HG03378 (cell line): ENCODE measurements around the gene NRG2.

Experiments used
- ATAC-seq: cut with Tn5 transposase; IDR thresholded peaks from one replicate; pipeline ENCODE4 v1.9.1; 2021; ENCODE audit warnings: mild to moderate bottlenecking, moderate library complexity; ENCODE audit not compliant: unreplicated experiment

The NRG2 gene

GRCh38 chr5:139910901-139911300 lies 132.2 kb downstream of the NRG2 start:
- ATAC-seq: no peak

DNA sequence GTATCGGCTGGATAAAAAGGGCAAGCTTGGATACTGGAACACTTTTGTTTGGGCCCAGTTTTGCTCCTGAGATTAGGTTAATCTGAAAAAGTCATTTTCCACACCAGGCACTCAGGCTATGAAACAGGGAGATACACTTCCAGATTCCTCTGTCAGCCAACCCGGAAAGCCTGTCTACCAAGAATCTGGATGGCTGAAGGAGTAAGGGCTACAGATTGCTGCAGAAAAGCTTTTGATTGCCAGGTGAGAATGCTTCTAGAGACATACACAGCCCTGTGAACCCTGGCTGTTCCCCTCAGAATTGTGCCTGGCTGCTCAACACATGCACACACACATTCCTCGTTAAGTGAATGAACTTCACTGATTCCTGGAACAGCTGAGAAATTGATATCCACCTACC lies 133.1 kb downstream of the NRG2 start:
- no peak for ATAC-seq

- ATAC-seq: no peak
Observed at GRCh38 chr5:139908749-139909148, 134.3 kb downstream of the NRG2 start.

DNA sequence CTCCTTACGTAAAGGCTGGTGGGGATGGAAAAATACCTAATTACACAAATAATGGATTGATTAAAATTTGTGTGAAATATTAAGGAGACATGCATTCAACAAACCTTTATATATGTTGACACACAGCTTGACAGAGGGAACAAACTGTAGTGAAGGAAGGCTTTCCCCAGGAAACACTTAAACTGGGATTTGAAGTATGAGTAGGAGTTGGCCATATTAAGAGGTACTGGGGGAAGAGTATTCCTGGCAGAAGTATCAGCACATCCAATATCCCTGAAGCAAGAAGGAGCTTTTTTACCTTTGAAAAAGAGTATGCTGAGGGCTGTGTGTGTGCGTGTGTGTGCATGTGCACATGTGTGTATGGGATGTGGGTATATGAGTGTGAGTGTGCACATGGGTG lies 136.4 kb downstream of the NRG2 start:
- no peak for ATAC-seq

DNA sequence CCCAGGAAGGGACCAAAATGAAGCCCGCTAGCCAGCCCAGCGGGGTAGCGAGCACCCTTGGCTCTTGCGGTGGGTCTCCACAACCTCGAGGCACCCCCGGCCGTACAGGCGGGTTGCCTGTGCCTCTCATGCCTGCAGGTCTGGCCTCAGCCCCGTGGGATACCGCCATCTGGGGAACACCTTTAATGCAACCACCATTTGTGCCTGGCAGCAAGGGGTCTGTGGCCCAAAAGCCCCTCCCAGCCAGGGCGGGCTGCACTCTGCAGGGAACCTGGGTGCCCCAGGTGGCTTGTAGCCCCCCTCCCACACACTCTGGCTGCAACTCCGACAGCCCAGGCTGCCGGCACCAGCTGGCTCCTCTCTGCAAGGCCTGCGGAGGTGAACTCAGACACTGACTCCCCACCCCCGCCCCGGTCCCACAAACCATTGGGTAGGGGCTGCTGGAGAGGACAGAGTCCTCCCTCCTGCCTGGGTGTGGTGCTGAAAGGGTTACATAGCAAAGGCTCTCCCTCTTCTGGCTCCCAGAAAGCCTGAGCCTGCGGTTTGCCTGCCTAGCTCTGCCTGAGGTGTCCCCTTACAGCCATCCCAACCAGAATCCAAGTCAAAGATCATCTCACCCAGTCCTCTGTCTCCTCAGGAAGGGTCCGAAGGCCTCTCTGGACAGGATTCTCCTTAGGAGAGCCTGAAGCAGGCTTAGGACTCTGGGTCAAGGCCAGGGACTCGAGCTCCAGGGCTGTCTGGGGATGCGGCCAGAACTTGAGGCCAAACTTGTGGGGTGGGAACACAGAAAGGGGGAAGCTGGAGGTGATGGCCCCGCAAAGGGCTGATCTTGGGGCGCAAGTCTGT lies 138.1 kb downstream of the NRG2 start:
- ATAC-seq: no peak

DNA sequence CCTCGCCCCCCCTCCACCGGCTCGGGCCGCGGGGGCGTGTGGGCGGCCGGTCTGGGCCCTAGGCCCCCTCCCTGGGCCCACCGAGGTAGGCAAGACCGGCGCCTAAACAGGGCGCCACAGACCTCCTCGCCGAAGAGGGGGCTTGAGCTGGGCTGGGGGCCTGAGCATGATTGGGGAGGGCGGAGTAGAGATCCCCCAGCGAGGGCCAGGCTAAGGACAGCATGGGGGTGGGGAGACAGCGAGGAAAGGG lies 138.6 kb downstream of the NRG2 start:
- no peak for ATAC-seq

GRCh38 chr5:139903795-139904565 lies 139.1 kb downstream of the NRG2 start:
- no peak for ATAC-seq

DNA sequence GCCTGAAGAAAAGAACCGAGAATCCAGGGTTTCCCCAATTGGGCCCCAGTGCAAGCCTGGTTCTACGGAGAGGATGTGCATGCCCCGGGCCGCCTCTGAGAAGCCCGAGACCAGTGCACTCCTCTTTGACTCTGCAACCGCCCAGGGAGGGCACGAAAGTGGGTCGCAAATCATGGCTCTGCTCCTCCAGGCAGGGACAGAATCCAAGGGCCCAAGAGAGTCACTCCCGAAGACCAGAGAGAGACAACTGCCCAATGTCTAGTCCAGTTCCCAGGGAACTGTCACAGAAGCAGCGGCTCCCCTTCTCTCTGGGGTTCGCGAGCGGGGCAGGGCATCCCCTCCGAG lies 139.7 kb downstream of the NRG2 start:
- ATAC-seq: no peak

DNA sequence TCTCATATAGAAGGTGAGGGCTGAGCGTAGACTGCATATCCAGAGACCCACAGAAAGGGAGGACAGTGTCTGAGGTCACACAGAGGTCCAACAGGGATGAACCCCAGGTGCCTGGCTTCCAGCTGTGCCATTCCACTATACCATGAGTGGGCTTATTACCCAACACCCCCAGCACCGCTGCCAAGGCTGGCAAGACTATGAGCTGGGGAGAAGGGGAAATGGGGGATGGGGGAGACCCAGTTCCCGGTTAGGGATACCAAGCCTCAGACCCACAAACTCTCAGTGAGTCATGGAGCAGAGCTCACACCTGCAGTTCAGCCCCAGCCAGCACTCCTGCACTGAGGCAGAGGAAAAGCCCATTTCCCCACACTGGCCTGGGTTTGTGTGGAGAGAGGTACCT lies 141.1 kb downstream of the NRG2 start:
- no peak for ATAC-seq

DNA sequence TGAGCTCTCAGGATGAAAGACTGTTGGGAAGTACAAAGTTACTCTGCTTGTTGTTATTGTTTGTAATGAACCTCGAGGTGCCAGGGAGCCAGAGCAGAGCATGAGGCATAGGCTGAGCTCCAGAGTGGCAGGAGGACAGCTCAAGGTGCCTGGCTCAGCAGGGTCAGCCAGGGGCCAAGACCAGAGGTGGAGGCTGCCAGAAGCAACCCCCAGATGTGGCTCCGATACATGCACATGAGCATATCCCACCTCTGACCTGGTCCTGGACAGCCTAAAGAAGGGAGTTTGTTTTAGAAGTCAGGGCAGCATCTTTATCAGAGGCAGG lies 141.9 kb downstream of the NRG2 start:
- no peak for ATAC-seq

DNA sequence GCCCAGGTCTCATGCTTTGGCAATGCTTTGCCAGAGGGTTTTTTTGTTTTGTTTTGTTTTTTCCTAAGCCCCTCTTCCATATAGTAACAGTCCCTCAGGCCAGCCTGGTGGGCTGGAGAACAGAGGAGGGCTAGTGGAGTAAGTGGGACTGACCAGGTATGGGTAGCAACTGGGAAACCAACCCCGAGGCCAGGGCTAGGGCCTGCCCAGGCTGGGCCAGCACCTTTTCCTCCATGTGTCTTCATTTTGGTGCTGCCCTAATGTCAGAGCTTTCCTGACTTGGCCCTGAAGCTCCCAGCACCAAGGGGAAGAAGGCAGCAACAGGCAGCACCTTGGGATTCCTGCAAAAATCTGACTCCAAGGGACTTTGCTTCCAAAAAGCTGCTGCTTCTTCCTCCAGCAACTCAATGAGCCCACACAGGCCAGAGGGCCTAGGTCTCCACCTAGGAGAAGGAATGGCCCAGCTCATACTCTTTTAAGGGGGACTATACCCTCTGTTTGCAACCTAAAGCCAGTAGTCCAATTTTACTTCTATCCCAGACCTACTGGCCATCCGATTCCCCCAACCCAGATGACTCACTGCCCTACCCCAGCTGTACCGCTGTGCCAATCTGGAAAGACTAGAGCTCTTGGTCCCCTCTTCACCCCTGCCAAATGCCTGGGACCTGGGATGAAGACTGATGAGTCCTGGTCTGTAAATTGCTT lies 142.4 kb downstream of the NRG2 start:
- ATAC-seq: no peak

GRCh38 chr5:139898981-139899380 lies 144.1 kb downstream of the NRG2 start:
- no peak for ATAC-seq

- no peak for ATAC-seq
Observed at GRCh38 chr5:139897982-139898381, 145.1 kb downstream of the NRG2 start.

DNA sequence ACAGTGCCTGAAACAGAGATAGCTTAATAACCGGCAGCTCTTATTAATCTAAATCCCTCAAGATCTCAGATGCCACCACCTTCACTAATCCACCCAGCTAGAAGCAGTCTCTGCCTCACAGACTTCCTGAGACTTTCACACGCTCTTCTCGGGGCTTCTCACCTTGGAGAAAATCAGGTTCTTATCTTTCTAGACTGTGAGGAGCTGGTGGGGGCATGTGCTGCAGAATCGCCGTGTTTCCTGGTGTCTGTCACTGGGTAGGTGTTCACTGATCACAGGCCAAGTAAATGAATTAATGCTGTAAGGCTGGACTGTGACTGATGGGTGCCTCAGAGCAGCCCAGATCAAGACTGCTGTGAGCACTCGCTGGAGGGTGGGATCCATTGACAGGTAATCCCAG lies 145.8 kb downstream of the NRG2 start:
- ATAC-seq: no peak

DNA sequence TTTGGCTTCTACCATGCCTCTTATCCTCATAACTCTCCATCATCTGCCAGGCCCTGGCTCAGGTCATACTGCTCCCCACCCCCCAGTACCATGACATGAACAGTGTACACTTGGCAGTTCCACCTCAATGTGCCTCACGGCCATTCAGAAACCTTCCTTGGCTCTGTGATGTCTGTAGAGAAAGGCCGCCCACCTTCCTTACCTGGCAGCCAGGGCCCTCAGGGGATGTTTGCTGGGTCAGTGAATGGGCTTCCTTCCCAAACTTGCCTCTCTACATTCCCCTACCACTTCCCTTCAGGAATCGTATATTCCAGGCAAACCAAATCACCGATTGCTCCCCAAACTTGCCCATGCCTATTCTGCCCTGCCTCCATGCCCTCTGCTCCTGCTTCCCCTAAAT lies 146.4 kb downstream of the NRG2 start:
- no peak for ATAC-seq

DNA sequence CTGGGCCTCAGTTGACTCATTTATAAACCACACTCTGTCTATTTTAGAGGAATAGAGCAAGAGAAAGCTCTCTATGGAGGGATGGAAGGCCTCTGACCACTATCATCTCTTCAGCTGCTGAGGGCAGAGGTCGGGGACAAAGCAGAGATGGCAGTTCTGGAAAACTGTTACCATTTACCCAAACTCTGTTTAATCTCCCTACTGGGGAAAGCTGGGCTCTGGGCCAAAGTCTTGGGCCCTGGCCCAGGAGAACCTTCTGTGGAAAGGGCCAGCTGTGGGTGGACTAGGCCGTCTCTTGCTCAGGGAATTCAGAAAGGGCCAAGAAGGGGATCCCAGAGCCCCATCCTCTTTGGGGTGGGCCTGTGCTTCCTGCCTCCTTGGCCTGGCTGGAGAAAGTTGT lies 147.5 kb downstream of the NRG2 start:
- ATAC-seq: no peak

DNA sequence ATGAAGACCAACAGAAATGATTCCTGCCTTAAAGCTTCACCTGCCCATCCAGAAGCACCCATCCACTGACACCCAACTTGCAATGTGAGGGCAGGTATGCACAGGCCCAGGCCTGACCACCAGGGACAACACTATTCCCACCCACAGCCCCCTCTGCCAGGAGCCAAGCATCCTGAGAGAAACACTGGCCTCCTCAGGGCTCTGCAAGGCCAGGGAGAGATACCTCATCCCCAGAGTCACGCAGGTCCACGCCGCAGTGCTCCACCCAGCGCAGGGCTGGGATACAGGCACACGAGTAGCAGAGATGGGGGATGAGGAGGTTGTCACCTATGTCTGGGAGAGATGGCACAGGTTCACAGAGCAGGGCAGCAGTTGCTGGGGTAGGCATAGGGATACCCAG lies 148.1 kb downstream of the NRG2 start:
- ATAC-seq: no peak

DNA sequence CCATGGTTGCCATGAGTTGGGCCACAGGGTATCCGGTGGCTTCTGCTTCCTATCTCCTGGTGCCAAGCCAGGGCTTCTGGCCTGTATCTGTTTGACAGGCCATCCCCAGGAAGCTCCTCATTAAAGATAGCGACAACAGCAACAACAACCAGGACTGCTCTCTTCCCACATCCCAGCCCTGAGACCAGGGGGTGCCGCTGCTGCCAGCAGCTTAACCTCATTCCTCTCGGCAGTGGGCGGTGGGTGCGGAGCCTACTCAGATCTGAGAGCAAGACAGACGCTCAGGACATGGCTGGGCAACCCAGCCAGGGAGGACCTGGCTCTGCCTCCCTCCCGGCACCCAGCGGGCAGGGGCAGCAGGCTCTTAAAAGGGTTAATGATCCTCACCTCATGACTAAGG lies 149.2 kb downstream of the NRG2 start:
- ATAC-seq: no peak

GRCh38 chr5:139889410-139889809 lies 153.7 kb downstream of the NRG2 start:
- no peak for ATAC-seq

GRCh38 chr5:139888370-139888769 lies 154.7 kb downstream of the NRG2 start:
- ATAC-seq: no peak

GRCh38 chr5:139886213-139886612 lies 156.9 kb downstream of the NRG2 start:
- no peak for ATAC-seq

DNA sequence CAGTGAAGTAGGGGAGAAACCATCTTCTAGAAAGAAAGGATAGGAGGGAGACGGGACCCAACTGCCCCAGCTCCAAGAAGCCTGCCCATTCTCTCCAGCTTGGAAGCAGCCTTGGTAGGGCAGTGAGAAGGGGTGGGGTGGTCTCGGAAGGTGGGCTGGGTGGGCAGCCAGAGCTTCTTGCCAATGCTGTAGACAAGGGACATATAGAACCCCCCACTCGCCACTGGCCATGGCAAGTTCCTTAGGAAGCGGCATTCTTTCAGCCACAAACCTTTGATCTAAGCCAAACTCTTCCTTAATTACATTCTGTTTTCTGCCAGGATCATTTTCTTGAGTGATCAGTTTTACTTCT lies 157.3 kb downstream of the NRG2 start:
- no peak for ATAC-seq
